HG03521 (cell line): ENCODE data around the gene CAPNS2.

Source experiments
- ATAC-seq: cut with Tn5 transposase; IDR thresholded peaks from one replicate; pipeline ENCODE4 v1.9.1; 2021; ENCODE audit warnings: mild to moderate bottlenecking, moderate library complexity; ENCODE audit not compliant: unreplicated experiment

CAPNS2 gene

GRCh38 chr16:55566432-55567175 is at the start of gene CAPNS2:
Gene CAPNS2 (plus strand): TSS chr16:55566684. CDS start chr16:55566757, 73 bp downstream.
- no peak for ATAC-seq

- no peak for ATAC-seq
These were observed 44.7 kb upstream of the CAPNS2 start for GRCh38 chr16:55521792-55522191.

- ATAC-seq, result no peak
These were observed 40.0 kb upstream of the CAPNS2 start for GRCh38 chr16:55526441-55526840.

GRCh38 chr16:55527885-55528284 is 38.6 kb upstream of the CAPNS2 start:
- ATAC-seq, result no peak

- no peak for ATAC-seq
These were observed 37.5 kb upstream of the CAPNS2 start for GRCh38 chr16:55529018-55529417.

- no peak for ATAC-seq
These were observed 36.1 kb upstream of the CAPNS2 start for GRCh38 chr16:55530316-55530856.

GRCh38 chr16:55532227-55532626 is 34.3 kb upstream of the CAPNS2 start:
- no peak for ATAC-seq

- no peak for ATAC-seq
These were observed 31.7 kb upstream of the CAPNS2 start for GRCh38 chr16:55534756-55535155.

GRCh38 chr16:55539049-55539448 is 27.4 kb upstream of the CAPNS2 start:
- ATAC-seq, result no peak

- ATAC-seq, result no peak
These were observed 27.0 kb upstream of the CAPNS2 start for GRCh38 chr16:55539488-55539887.

- ATAC-seq, result no peak
These were observed 26.3 kb upstream of the CAPNS2 start for GRCh38 chr16:55540221-55540620.

- no peak for ATAC-seq
These were observed 23.9 kb upstream of the CAPNS2 start for GRCh38 chr16:55542459-55543082.

- no peak for ATAC-seq
These were observed 23.0 kb upstream of the CAPNS2 start for GRCh38 chr16:55543472-55543871.

GRCh38 chr16:55552621-55553020 is 13.9 kb upstream of the CAPNS2 start:
- ATAC-seq, result no peak

GRCh38 chr16:55555436-55555835 is 11.0 kb upstream of the CAPNS2 start:
- ATAC-seq, result no peak

- no peak for ATAC-seq
These were observed 9.3 kb upstream of the CAPNS2 start for GRCh38 chr16:55557186-55557585.

GRCh38 chr16:55559233-55559632 is 7.3 kb upstream of the CAPNS2 start:
- no peak for ATAC-seq

- ATAC-seq, result no peak
These were observed 6.5 kb upstream of the CAPNS2 start for GRCh38 chr16:55559933-55560516.

- no peak for ATAC-seq
These were observed 5.1 kb upstream of the CAPNS2 start for GRCh38 chr16:55561319-55561848.

- no peak for ATAC-seq
These were observed 3.5 kb upstream of the CAPNS2 start for GRCh38 chr16:55562936-55563335.

- ATAC-seq, result no peak
These were observed 2.7 kb upstream of the CAPNS2 start for GRCh38 chr16:55563797-55564196.

GRCh38 chr16:55565086-55565485 is 1.4 kb upstream of the CAPNS2 start:
- ATAC-seq, result no peak
